ENCODE data around the gene TM9SF1. TPM values are rescaled to one million over a fixed set of nuclear protein-coding genes. Genes with fewer than 3 reads are reported as not detected.

The TM9SF1 gene
- total and polyA plus RNA-seq, 2 of the 13 experiments (the other 11 are each of a cell fraction or from before 2014, with no cell fraction given): 83.2 to 110 TPM

GRCh38 chr14:24198814-24199524, 3.7 kb upstream of the TM9SF1 start (continued):
- TF ChIP-seq ZNF883 (CRISPR knock-in tag; IDR thresholded peaks at IDR 0.05; ENCODE audit: not compliant biosample characterization) (no peak), ZHX2 (IDR thresholded peaks at IDR 0.05; ENCODE audit: low read depth) (no peak), ZHX2 (CRISPR knock-in tag; IDR thresholded peaks at IDR 0.05; ENCODE audit: borderline replicate concordance) (no peak), EZH2 (conservative IDR thresholded peaks at IDR 0.05; ENCODE audit: low read depth, low read length) (no peak), JDP2 (CRISPR knock-in tag; IDR thresholded peaks at IDR 0.05; ENCODE audit: borderline replicate concordance) (no peak), CCAR2 (optimal IDR thresholded peaks at IDR 0.05; ENCODE audit: low read depth, low read length) (no peak), GLMP (CRISPR knock-in tag; IDR thresholded peaks at IDR 0.05; ENCODE audit: borderline replicate concordance) (no peak), ZNF792 (CRISPR knock-in tag; IDR thresholded peaks at IDR 0.05) (no peak), ZUFSP (CRISPR knock-in tag; IDR thresholded peaks at IDR 0.05; ENCODE audit: borderline replicate concordance) (no peak), TBL1XR1 (IDR thresholded peaks at IDR 0.05; ENCODE audit: borderline replicate concordance, low read length, partially characterized antibody) (no peak), ZBTB20 (CRISPR knock-in tag; IDR thresholded peaks at IDR 0.05; ENCODE audit: borderline replicate concordance, low read depth) (no peak), RARG (CRISPR knock-in tag; IDR thresholded peaks at IDR 0.05; ENCODE audit: low read depth) (no peak), ASH2L (IDR thresholded peaks at IDR 0.05; ENCODE audit: insufficient read length, low read depth, low read length) (no peak), NAIF1 (CRISPR knock-in tag; IDR thresholded peaks at IDR 0.05; ENCODE audit: borderline replicate concordance) (no peak), ZNF432 (CRISPR knock-in tag; IDR thresholded peaks at IDR 0.05; ENCODE audit: borderline replicate concordance) (no peak), MEIS2 (CRISPR knock-in tag; IDR thresholded peaks at IDR 0.05) (no peak), MLXIP (CRISPR knock-in tag; IDR thresholded peaks at IDR 0.05; ENCODE audit: borderline replicate concordance) (no peak)
